GM18507 (cell line): Measurements from ENCODE around the gene CEP112.

Source experiments
- DNase-seq: peaks from one replicate; pipeline ENCODE4 v3.0.0; 2011; ENCODE audit warnings: low read depth; ENCODE audit not compliant: insufficient read length; ENCODE audit errors: extremely low spot score
- FAIRE-seq: peaks from 2 replicates; lab custom pipeline; 2011; peaks lifted over from hg19 to GRCh38; lab: Jason Lieb, UNC

The CEP112 gene

GRCh38 chr17:65913326-65913850, 278.5 kb downstream of the CEP112 start:
- no peak for DNase-seq
- FAIRE-seq: no peak

GRCh38 chr17:65910836-65911235, 281.1 kb downstream of the CEP112 start:
- FAIRE-seq (no peak), DNase-seq (no peak)

GRCh38 chr17:65902831-65903522, 289.0 kb downstream of the CEP112 start:
- no peak for FAIRE-seq
- DNase-seq: no peak

- DNase-seq: no peak
- FAIRE-seq: no peak
Measured at GRCh38 chr17:65902155-65902554, 289.8 kb downstream of the CEP112 start.

GRCh38 chr17:65901394-65901793, 290.5 kb downstream of the CEP112 start:
- FAIRE-seq (no peak), DNase-seq (no peak)

GRCh38 chr17:65900216-65900615, 291.7 kb downstream of the CEP112 start:
- DNase-seq (no peak), FAIRE-seq (no peak)

GRCh38 chr17:65898651-65899050, 293.3 kb downstream of the CEP112 start:
- DNase-seq: no peak
- FAIRE-seq: no peak

GRCh38 chr17:65896889-65897288, 295.0 kb downstream of the CEP112 start:
- FAIRE-seq: no peak

GRCh38 chr17:65895969-65896368, 296.0 kb downstream of the CEP112 start:
- FAIRE-seq: no peak
- DNase-seq: no peak

More at GRCh38 chr17:65896889-65897288, 295.0 kb downstream of the CEP112 start:
- DNase-seq: no peak

GRCh38 chr17:65893692-65894279, 298.1 kb downstream of the CEP112 start:
- FAIRE-seq (no peak), DNase-seq (no peak)

GRCh38 chr17:65892912-65893377, 299.0 kb downstream of the CEP112 start:
- DNase-seq (no peak), FAIRE-seq (no peak)

GRCh38 chr17:65891231-65891735, 300.6 kb downstream of the CEP112 start:
- FAIRE-seq: no peak
- no peak for DNase-seq

GRCh38 chr17:65888649-65889048, 303.3 kb downstream of the CEP112 start:
- FAIRE-seq: no peak
- no peak for DNase-seq

GRCh38 chr17:65886315-65887245, 305.4 kb downstream of the CEP112 start:
- DNase-seq (no peak), FAIRE-seq (no peak)

- FAIRE-seq (no peak), DNase-seq (no peak)
Measured at GRCh38 chr17:65885541-65886312, 306.2 kb downstream of the CEP112 start.

GRCh38 chr17:65876985-65877384, 314.9 kb downstream of the CEP112 start:
- DNase-seq: no peak
- no peak for FAIRE-seq

- no peak for FAIRE-seq
- no peak for DNase-seq
Measured at GRCh38 chr17:65868881-65869280, 323.1 kb downstream of the CEP112 start.

- no peak for FAIRE-seq
- DNase-seq: no peak
Measured at GRCh38 chr17:65867014-65867413, 324.9 kb downstream of the CEP112 start.
